Measurements from ENCODE around the gene TSPOAP1. TPM values are rescaled to one million over a fixed set of nuclear protein-coding genes. Genes with fewer than 3 reads are reported as not detected.

Gene TSPOAP1
- total and polyA plus RNA-seq, 3 donors from 2014 or later = 7.2 to 13.0 (median 8.2) TPM

DNA sequence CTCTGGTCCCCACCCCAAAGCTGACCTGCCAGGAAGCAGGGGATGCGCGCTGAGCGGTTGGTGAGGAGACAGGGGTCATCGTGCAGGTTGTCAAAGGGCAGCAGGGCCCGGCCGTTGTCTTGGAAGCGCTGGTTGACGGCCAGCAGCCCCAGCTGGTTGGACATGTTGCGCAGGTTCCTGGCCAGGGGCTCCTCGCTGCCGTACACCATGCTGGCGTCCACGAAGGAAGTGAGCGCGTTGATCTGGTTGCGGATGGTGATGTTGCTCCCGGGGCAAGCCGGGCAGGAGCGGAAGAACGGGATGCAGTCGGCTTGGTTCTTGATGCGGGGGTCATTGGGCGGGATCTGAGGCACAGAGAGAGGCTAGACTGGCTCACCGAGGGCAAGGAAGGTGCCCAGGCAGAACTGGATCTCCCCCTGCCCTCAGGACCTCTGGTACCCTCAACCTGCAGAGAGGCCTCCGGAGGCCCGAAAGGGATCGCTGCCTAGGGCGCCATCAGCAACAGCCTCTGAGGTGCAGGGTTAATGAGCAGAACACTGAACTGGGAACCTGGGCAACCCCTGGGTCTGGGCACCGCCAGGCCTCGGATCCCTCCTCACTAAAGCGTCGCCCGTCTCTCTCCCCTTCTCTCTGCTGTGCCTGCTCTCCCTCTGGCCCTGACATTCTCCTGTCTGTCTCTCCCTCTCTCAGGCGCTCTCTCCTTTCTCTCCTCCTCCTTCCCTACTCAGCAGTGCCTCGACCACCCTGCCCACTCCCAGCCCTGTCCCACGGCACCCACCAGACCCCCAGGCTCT is 50.6 kb downstream of the TSPOAP1 start:
- TF ChIP-seq POLR2A (IDR thresholded peaks at IDR 0.05) (no peak), CTCF (IDR thresholded peaks at IDR 0.05) (no peak)
- no peak overlapping the region for H3K4me3 ChIP-seq
- H3K27me3 ChIP-seq = no peaks in the 10 kb centered on the region
- no peaks in the 10 kb centered on the region for H3K36me3 ChIP-seq (ENCODE audit: low read depth, missing control alignments)
- no peaks in the 10 kb centered on the region for H3K9me3 ChIP-seq
- H3K4me1 ChIP-seq = peaks cover 9% of the 10 kb centered on the region
- H3K27ac ChIP-seq = no peak overlapping the region
- 74 to 81% methylated on average over 36 of the region's 36 CpGs for WGBS, 2 donors
- DNase-seq = no peak
- intact Hi-C loops (cut with DNase I; ENCODE audit: low total_unique reads) = no loop called here

DNA sequence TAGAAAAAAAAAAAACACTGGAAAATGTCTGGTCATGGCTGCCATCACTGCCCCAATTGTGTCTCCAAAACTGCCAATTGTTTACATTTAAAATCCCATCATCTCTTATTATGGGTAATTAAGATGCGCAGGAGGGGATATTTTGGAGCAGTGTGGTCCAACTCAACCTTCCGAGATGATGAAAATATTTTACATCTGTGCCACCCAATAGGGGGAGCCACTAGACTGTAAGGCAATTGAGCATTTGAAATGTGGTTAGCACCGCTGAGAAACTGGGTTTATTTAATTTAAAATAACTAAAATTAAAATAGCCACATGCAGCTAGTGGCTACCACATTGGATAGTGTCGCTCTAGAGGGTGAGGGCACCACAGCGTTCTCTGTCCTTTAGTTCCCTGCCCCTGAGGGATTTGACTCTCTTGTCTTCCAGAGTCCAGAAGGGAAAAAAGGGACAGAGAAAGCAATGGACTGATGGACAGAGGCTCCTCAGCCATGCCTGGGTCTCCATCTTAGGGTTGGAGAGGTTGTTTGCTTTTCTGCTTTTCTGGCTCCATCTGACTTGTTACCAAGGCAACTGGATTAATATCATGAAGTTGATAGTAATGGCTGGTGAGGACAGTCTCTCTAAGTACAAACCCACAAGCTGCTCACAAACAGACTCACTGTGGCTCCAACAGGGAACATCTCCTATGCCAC is 51.3 kb downstream of the TSPOAP1 start:
- WGBS, 2 donors = 67 to 76% methylated on average over 5 of the region's 5 CpGs
- Histone ChIP-seq H3K4me1 (peaks cover 9% of the 10 kb centered on the region), H3K9me3 (no peaks in the 10 kb centered on the region), H3K27ac (no peak overlapping the region), H3K36me3 (ENCODE audit: low read depth, missing control alignments) (no peaks in the 10 kb centered on the region), H3K27me3 (no peaks in the 10 kb centered on the region), H3K4me3 (no peak overlapping the region)
- peak in 2 of 3 experiments; percentile 12 to 19 for TF ChIP-seq CTCF (IDR thresholded peaks at IDR 0.05)
- TF ChIP-seq POLR2A (IDR thresholded peaks at IDR 0.05) = no peak
- DNase-seq = no peak
- intact Hi-C loops (cut with DNase I; ENCODE audit: low total_unique reads) = no loop called here

- Histone ChIP-seq H3K4me3 (no peak overlapping the region), H3K27me3 (no peaks in the 10 kb centered on the region), H3K27ac (no peak overlapping the region), H3K36me3 (ENCODE audit: low read depth, missing control alignments) (no peaks in the 10 kb centered on the region), H3K9me3 (no peaks in the 10 kb centered on the region), H3K4me1 (peaks cover 9% of the 10 kb centered on the region)
- no peak for TF ChIP-seq CTCF (IDR thresholded peaks at IDR 0.05)
- no peak for TF ChIP-seq POLR2A (IDR thresholded peaks at IDR 0.05)
- intact Hi-C loops (cut with DNase I; ENCODE audit: low total_unique reads) = no loop called here
- WGBS, 2 donors = 68 to 70% methylated on average over 2 of the region's 2 CpGs
- no peak for DNase-seq
Observed at GRCh38 chr17:58276423-58276822, 52.2 kb downstream of the TSPOAP1 start.

DNA sequence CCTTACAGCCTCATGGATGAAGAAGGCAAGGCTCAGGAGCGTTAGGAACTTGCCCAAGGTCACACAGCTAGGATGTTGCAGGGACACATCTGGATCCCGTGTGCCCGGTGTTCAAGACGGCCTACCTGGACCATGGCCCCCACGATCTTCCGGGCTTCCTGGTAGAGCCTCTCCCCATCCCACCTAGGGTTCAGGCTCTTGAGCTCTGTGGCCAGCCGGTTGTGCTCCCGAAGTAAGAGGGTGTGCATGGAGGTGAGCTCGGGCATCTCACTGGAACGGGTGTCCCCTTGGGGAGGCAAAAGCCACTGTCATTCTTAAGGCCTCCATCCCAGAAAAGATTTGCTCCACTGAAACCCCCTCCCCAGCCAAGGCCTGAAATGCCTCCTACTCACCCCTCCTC is 53.2 kb downstream of the TSPOAP1 start:
- 85 to 97% methylated on average over 9 to 10 of the region's 10 CpGs for WGBS, 2 donors

More for the DNA sequence above, 53.2 kb downstream of the TSPOAP1 start:
- Histone ChIP-seq H3K9me3 (no peaks in the 10 kb centered on the region), H3K36me3 (ENCODE audit: low read depth, missing control alignments) (no peaks in the 10 kb centered on the region), H3K4me1 (peaks cover 9% of the 10 kb centered on the region), H3K4me3 (no peak overlapping the region), H3K27ac (no peak overlapping the region), H3K27me3 (no peaks in the 10 kb centered on the region)
- intact Hi-C loops (cut with DNase I; ENCODE audit: low total_unique reads) = no loop called here
- no peak for DNase-seq
- no peak for TF ChIP-seq CTCF (IDR thresholded peaks at IDR 0.05)
- TF ChIP-seq POLR2A (IDR thresholded peaks at IDR 0.05) = no peak

Data from testis (tissue), 3 donors.